ENCODE results near the gene TRAPPC13. TPM values are rescaled to one million over a fixed set of nuclear protein-coding genes. Genes with fewer than 3 reads are reported as not detected.

Gene TRAPPC13
- total and polyA plus RNA-seq, 2 of the 13 experiments (the other 11 are each of a cell fraction or from before 2014, with no cell fraction given) = 8.4 to 19.6 TPM

GRCh38 chr5:65651144-65651543, 26.3 kb downstream of the TRAPPC13 start (continued):
- TF ChIP-seq ZNF609 (CRISPR knock-in tag; IDR thresholded peaks at IDR 0.05; ENCODE audit: borderline replicate concordance) = peak; percentile 61; the same call in 1 of the 2 replicates
- no peak for TF ChIP-seq SNRNP70 (IDR thresholded peaks at IDR 0.05; ENCODE audit: low read depth, low read length)
- no peak for TF ChIP-seq KDM1A (CRISPR knock-in tag; IDR thresholded peaks at IDR 0.05)
- no peak for TF ChIP-seq PCBP2 (optimal IDR thresholded peaks at IDR 0.05; ENCODE audit: low read depth, low read length, poor library complexity, severe bottlenecking)
- no peak for TF ChIP-seq ZNF224 (CRISPR knock-in tag; IDR thresholded peaks at IDR 0.05)
- no peak for TF ChIP-seq ZZZ3 (CRISPR knock-in tag; IDR thresholded peaks at IDR 0.05; ENCODE audit: borderline replicate concordance)
- TF ChIP-seq NCOA5 (CRISPR knock-in tag; IDR thresholded peaks at IDR 0.05) = no peak
- TF ChIP-seq HDAC6 (IDR thresholded peaks at IDR 0.05; ENCODE audit: low read depth, low read length) = no peak
- TF ChIP-seq ARNTL (CRISPR knock-in tag; IDR thresholded peaks at IDR 0.05) = no peak
- TF ChIP-seq RCOR2 (CRISPR knock-in tag; IDR thresholded peaks at IDR 0.05) = 0 out of 2 replicates have a peak, but pooled peaks have one; percentile 48
- no peak for TF ChIP-seq ZNF180 (CRISPR knock-in tag; IDR thresholded peaks at IDR 0.05; ENCODE audit: borderline replicate concordance, low read depth)
- TF ChIP-seq ZNF468 (CRISPR knock-in tag; IDR thresholded peaks at IDR 0.05) = no peak
- TF ChIP-seq E2F2 (CRISPR knock-in tag; IDR thresholded peaks at IDR 0.05; ENCODE audit: borderline replicate concordance) = no peak
- TF ChIP-seq ZNF501 (CRISPR knock-in tag; IDR thresholded peaks at IDR 0.05) = no peak
- TF ChIP-seq ZNF772 (CRISPR knock-in tag; IDR thresholded peaks at IDR 0.05) = no peak
- TF ChIP-seq CCDC6 (CRISPR knock-in tag; IDR thresholded peaks at IDR 0.05) = peak; percentile 41; the same call in 1 of the 2 replicates
- TF ChIP-seq KMT2A (CRISPR knock-in tag; IDR thresholded peaks at IDR 0.05) = no peak
- no peak for TF ChIP-seq NFE2 (CRISPR knock-in tag; IDR thresholded peaks at IDR 0.05)
- no peak for TF ChIP-seq ZKSCAN5 (CRISPR knock-in tag; IDR thresholded peaks at IDR 0.05)
- no peak for TF ChIP-seq ZNF503 (CRISPR knock-in tag; IDR thresholded peaks at IDR 0.05)
- TF ChIP-seq ZNF431 (CRISPR knock-in tag; IDR thresholded peaks at IDR 0.05; ENCODE audit: borderline replicate concordance, low read depth) = no peak
- TF ChIP-seq MTERF4 (CRISPR knock-in tag; IDR thresholded peaks at IDR 0.05) = no peak
- TF ChIP-seq SCMH1 (CRISPR knock-in tag; IDR thresholded peaks at IDR 0.05; ENCODE audit: borderline replicate concordance) = no peak
- peak; percentile 86 for TF ChIP-seq RARA (CRISPR knock-in tag; IDR thresholded peaks at IDR 0.05)
